Activated T-cell treated with anti-CD3 and anti-CD28 coated beads, Interleukin-2, amount 50 U/mL, for 1 hour (primary cell): ENCODE measurements around the gene RTL5.

ENCODE experiments used
- DNase-seq: peaks from one replicate; pipeline ENCODE4 v3.0.0-alpha.2; 2020

The RTL5 gene

DNA sequence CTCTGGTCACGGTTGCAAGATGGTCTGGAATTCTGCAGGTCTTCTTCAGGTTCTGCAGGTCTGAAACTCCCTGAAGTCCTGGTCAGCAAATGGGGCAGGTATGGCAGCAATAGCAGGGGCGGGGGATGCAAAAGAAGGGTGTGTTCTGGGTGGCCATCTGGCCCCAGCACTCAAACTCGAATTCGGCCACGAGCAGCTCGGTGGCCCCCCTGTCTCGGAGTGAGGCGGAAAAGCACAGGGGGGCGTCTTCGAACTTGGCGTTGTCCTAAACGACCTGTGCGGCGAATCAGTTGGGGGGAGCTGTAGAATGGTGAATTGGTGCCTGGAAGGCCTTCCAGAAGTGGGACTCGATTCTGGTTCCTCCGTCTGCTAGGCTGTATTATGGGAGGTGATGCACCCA lies 2.1 kb downstream of the RTL5 start:
- DNase-seq: no peak

- DNase-seq: no peak
Observed at GRCh38 chrX:72128881-72129280, 2.8 kb downstream of the RTL5 start.

DNA sequence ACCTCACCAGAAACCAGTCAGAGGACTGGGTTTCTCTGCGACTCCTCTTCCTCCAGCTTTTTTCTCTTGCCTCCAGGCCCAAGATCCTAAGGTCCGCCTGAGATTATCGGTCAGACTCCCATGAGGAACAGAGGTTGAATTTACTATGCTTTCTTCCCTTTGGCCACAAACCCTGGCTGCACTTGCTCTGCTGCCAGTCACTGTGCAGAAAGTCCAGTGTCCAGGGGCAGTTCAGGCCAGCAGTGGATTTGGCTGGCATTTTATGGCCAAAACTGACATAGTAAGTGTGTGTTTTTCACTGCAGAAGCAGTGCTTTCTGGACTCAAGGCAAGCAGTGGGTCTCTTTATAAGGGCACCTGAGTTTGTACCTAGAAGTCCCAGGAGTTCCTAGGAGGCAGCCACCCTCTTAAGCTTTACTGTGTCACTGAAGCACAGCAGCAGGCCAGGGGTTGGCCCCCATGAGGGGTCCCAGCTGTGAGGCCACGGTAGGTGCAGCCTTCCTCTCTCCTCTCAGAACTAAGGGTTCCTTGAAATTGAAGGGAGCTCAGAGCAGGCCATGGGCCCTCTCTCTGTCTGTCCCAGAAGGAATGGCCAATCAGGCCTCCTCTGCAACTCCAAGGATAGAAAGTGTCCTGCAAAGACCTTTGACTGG lies 3.4 kb downstream of the RTL5 start:
- DNase-seq: no peak

GRCh38 chrX:72127332-72127731 lies 4.4 kb downstream of the RTL5 start:
- DNase-seq: no peak

DNA sequence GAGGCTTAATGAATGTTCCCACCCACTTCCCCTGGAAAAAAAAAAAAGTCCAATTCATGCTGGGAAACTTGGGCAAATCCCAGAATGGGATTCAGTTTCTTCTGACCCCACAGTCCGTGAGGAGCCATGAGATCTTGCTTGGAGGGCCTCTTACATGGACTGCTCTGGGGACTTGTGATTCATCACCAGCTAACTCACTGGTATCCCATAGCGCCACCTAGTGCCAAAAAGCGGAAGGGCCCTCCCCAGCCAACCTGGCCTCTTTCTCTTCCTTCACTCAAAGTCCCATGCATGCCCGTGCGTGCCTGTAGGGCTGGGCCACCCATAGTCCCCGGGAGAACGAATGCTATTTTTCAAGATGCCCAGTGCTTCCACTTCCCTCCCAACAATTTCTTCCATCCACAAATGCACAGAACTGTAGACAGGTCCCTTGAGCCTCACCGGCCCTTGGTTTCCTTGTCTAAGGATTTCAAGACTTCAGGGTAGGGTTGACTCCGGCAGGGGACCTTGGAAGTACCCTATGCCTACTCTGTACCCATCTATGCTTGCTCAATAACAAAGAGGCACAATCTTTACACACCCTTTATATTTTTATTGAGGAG lies 5.1 kb downstream of the RTL5 start:
- DNase-seq: peak; percentile 87

DNA sequence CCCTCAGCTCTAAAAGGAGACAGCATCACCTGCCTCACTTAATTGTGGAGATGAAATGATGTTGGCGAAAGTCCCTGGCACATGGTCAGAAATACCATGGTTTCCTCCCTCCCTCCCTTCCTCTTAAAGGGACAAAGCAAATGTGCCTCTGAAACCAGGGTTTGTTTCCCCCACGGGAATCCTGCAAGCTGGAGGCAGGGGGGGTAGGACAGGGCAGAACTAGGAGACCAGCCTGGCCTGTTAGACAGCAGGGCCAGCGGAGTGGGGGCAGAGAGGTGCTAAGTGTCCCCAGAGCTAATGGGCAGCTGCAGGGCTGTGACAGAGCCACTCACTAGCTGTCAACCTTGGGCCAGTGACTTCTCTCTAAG lies 5.7 kb downstream of the RTL5 start:
- no peak for DNase-seq

DNA sequence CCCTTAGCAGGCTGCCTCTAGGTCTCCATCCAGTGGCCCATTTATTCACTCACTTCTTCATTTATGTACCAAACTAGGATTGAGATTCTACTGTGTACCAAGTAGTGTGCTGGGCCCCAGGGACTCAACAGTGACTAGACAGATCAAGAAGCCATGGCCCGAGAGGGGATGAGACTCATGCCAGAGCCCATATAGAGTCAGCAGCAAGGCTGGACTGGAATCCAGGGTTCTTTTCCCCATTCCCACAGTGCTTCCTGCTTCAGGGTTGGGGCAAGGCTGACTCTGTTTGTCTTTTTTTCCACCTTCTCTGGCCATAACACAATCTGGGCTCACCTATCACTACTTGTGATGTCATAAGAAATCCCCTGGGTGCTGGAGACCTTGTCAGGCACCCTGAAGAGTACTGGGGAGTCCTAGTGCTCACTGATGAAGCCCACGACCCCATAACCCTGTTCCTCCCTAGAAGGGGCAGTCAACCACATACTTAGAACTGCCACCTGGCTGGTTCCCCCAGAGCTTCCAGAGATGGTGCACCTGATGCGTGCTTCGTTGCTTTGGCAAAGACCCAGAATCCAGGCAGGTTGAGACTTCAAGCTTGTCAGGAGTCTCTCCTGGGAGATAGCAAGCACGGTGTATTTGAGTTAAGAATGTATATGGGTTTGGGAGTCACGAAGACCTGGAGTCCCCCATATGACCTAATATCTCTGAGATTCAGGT lies 6.2 kb downstream of the RTL5 start:
- no peak for DNase-seq

- no peak for DNase-seq
Observed at GRCh38 chrX:72124540-72125201, 7.0 kb downstream of the RTL5 start.

DNA sequence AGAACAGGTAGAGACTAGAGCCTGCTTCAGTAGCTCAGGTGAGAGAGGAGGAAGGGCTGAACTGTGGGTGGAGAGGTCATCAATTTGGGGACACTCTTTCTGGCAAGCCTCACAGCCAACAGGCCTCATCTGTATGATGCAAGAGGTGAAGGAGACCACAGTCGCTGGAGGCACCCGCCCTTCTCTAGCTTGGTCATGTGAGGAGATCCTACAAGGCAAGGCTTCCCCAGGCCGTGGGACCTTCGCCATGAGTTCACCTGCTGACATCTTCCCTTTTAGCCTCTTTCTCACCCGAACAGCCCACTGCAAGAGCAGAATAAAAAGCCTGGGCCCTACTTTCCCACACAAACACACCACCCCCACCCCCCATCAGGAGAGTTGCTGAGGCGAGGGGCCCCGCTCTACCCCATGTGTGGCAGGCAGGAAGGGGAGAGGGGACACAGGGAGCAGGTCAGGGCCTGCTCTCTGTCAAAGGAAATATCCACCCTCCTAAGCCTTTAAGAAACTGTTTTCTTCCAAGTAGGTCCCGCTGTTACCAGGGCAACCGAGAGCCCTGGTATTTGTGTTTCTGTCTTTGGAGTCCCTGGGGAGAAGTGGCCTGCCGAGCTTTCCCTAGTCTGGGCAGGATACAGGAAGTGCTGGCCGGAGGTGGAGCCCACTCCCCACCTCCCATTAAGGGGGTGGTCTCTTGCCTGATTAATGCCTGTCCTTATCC lies 8.1 kb downstream of the RTL5 start:
- no peak for DNase-seq

GRCh38 chrX:72122621-72123337 lies 8.9 kb downstream of the RTL5 start:
- DNase-seq: no peak

GRCh38 chrX:72121383-72121782 lies 10.3 kb downstream of the RTL5 start:
- peak; percentile 38 for DNase-seq

- no peak for DNase-seq
Observed at GRCh38 chrX:72120837-72121236, 10.9 kb downstream of the RTL5 start.

- DNase-seq: no peak
Observed at GRCh38 chrX:72117636-72118210, 14.0 kb downstream of the RTL5 start.

GRCh38 chrX:72115380-72115779 lies 16.3 kb downstream of the RTL5 start:
- DNase-seq: no peak

DNA sequence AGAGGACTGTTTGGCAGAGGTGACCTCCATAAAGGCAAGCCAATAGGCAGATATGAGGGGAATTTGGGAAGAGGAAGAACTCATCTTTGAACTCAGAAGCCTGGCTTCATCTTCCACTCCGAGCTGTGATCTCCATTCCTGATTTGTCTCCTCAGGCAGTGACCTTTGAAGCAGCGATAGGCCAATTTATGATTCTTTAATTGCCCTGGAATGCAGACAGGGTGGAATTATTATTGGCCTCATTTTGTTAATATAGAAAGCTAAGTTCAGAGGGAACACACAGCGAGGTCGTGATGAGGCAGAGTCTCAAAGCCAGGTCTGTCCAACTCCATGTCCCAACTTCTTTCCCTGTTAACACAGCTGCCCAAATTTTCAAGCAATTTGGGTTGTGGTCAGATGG lies 16.9 kb downstream of the RTL5 start:
- no peak for DNase-seq

GRCh38 chrX:72114306-72114705 lies 17.4 kb downstream of the RTL5 start:
- no peak for DNase-seq

- DNase-seq: no peak
Observed at GRCh38 chrX:72113461-72113860, 18.3 kb downstream of the RTL5 start.

GRCh38 chrX:72110876-72111708 lies 20.6 kb downstream of the RTL5 start:
- no peak for DNase-seq

GRCh38 chrX:72110051-72110875 lies 21.5 kb downstream of the RTL5 start:
- DNase-seq: no peak

DNA sequence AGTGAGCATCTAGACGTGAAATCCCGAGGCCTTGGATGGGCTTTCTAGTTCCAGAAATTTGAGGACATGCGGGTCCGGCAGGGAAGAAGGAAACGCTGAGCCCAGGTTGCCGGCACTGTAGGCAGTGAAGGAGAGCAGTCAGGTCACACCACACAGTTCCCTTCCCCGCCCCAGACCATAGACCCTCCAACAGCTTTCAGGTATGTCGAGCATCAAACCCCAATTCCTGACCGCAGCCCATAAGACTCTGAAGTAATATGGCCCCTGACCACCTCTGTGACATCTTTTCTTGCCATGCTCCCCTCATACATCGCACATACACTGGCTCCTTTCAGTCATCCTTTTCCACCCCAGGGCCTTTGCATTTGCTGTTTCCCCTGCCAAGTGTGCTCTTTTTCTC lies 23.0 kb downstream of the RTL5 start:
- no peak for DNase-seq
